ENCODE data around the gene PLEKHH2.
"Not testable (repeated sequence)": the region's sequence is repeated elsewhere in the genome, so short reads cannot be mapped to it uniquely, and the experiment has no call there.

Gene PLEKHH2

GRCh38 chr2:43718530-43719124 is 81.6 kb downstream of the PLEKHH2 start:
- DNase-seq: no peak

GRCh38 chr2:43724728-43725526 is 87.9 kb downstream of the PLEKHH2 start:
- DNase-seq: no peak

- no peak for DNase-seq
Measured at GRCh38 chr2:43725711-43726246, 88.7 kb downstream of the PLEKHH2 start.

- DNase-seq: not testable (repeated sequence)
Measured at GRCh38 chr2:43726961-43727633, 90.0 kb downstream of the PLEKHH2 start.

GRCh38 chr2:43727634-43728014 is 90.6 kb downstream of the PLEKHH2 start:
- no peak for DNase-seq

- no peak for DNase-seq
Measured at GRCh38 chr2:43729491-43730174, 92.6 kb downstream of the PLEKHH2 start.

- DNase-seq: no peak
Measured at GRCh38 chr2:43731211-43731610, 94.2 kb downstream of the PLEKHH2 start.

- DNase-seq: no peak
Measured at GRCh38 chr2:43736637-43737036, 99.6 kb downstream of the PLEKHH2 start.

GRCh38 chr2:43737097-43737854 is 100.2 kb downstream of the PLEKHH2 start:
- DNase-seq: no peak

- no peak for DNase-seq
Measured at GRCh38 chr2:43737855-43738254, 100.8 kb downstream of the PLEKHH2 start.

GRCh38 chr2:43738257-43738656 is 101.2 kb downstream of the PLEKHH2 start:
- no peak for DNase-seq

- no peak for DNase-seq
Measured at GRCh38 chr2:43743706-43744105, 106.6 kb downstream of the PLEKHH2 start.

GRCh38 chr2:43745457-43745856 is 108.4 kb downstream of the PLEKHH2 start:
- no peak for DNase-seq

GRCh38 chr2:43748333-43748732 is 111.3 kb downstream of the PLEKHH2 start:
- no peak for DNase-seq

- DNase-seq: no peak
Measured at GRCh38 chr2:43749583-43749982, 112.5 kb downstream of the PLEKHH2 start.

- DNase-seq: no peak
Measured at GRCh38 chr2:43751476-43751990, 114.5 kb downstream of the PLEKHH2 start.

- no peak for DNase-seq
Measured at GRCh38 chr2:43752302-43752701, 115.2 kb downstream of the PLEKHH2 start.

GRCh38 chr2:43754180-43754579 is 117.1 kb downstream of the PLEKHH2 start:
- DNase-seq: no peak

- no peak for DNase-seq
Measured at GRCh38 chr2:43758739-43759138, 121.7 kb downstream of the PLEKHH2 start.

- DNase-seq: no peak
Measured at GRCh38 chr2:43759195-43759594, 122.1 kb downstream of the PLEKHH2 start.

GRCh38 chr2:43762286-43762685 is 125.2 kb downstream of the PLEKHH2 start:
- no peak for DNase-seq

- DNase-seq: no peak
Measured at GRCh38 chr2:43763091-43763490, 126.0 kb downstream of the PLEKHH2 start.
